Astrocyte of the cerebellum (primary cell): ENCODE data around the gene ALDH3B2.

Experiments used
- DNase-seq: peaks from one replicate; pipeline ENCODE4 v3.0.0-alpha.2; 2011; ENCODE audit warnings: low read depth
- H3K4me3 ChIP-seq: 2 replicates; pipeline ENCODE4 v1.5.1; 2011; ENCODE audit warnings: mild to moderate bottlenecking, low read depth, low read length, moderate library complexity
- in situ Hi-C: cut with HindIII; loops from 2 replicates; pipeline ENCODE4 v1.10.0; 2017; ENCODE audit warnings: low sequenced_read_pairs
- TF ChIP-seq, protein P1 (sequence below): IDR thresholded peaks from 2 replicates; pipeline ENCODE4 v1.5.1; 2012; ENCODE audit warnings: low read length, low read depth, moderate library complexity, mild to moderate bottlenecking; ENCODE audit errors: missing control alignments

ALDH3B2 gene

DNA sequence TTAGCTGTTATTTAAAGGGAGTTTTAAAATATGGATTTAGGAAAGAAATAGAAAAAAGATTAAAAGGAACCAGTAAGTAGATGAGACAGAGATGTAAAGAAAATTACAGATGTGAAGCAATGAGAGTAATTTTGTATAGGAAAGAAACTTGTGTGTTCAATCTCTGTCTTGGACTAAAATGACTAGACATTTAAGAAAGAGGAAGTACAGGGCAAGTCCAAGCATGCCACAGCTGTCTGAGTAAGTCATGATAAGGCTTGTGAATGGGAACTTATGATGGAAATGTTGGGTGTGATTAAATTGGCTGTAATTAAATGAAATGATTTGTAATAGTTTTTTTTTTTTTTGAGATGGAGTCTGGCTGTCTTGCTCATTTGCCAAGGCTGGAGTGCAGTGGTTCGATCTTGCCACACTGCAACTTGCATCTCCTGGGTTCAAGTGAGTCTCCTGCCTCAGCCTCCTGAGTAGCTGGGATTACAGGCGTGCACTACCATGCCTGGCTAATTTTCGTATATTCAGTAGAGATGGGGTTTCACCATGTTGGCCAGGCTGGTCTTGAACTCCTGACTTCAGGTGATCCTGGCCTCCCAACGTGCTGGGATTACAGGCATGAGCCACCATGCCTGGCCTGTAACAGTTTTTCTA is 18.0 kb downstream of the ALDH3B2 start:
- TF ChIP-seq, protein P1, sequence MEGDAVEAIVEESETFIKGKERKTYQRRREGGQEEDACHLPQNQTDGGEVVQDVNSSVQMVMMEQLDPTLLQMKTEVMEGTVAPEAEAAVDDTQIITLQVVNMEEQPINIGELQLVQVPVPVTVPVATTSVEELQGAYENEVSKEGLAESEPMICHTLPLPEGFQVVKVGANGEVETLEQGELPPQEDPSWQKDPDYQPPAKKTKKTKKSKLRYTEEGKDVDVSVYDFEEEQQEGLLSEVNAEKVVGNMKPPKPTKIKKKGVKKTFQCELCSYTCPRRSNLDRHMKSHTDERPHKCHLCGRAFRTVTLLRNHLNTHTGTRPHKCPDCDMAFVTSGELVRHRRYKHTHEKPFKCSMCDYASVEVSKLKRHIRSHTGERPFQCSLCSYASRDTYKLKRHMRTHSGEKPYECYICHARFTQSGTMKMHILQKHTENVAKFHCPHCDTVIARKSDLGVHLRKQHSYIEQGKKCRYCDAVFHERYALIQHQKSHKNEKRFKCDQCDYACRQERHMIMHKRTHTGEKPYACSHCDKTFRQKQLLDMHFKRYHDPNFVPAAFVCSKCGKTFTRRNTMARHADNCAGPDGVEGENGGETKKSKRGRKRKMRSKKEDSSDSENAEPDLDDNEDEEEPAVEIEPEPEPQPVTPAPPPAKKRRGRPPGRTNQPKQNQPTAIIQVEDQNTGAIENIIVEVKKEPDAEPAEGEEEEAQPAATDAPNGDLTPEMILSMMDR, result no peak
- in situ Hi-C loops, result no loop called here
- DNase-seq, result no peak
- H3K4me3 ChIP-seq, result no peak overlapping the region

- TF ChIP-seq, protein P1, result no peak
- no peak overlapping the region for H3K4me3 ChIP-seq
- in situ Hi-C loops, result no loop called here
- DNase-seq, result no peak
Measured at GRCh38 chr11:67654225-67654624, 20.2 kb downstream of the ALDH3B2 start.

DNA sequence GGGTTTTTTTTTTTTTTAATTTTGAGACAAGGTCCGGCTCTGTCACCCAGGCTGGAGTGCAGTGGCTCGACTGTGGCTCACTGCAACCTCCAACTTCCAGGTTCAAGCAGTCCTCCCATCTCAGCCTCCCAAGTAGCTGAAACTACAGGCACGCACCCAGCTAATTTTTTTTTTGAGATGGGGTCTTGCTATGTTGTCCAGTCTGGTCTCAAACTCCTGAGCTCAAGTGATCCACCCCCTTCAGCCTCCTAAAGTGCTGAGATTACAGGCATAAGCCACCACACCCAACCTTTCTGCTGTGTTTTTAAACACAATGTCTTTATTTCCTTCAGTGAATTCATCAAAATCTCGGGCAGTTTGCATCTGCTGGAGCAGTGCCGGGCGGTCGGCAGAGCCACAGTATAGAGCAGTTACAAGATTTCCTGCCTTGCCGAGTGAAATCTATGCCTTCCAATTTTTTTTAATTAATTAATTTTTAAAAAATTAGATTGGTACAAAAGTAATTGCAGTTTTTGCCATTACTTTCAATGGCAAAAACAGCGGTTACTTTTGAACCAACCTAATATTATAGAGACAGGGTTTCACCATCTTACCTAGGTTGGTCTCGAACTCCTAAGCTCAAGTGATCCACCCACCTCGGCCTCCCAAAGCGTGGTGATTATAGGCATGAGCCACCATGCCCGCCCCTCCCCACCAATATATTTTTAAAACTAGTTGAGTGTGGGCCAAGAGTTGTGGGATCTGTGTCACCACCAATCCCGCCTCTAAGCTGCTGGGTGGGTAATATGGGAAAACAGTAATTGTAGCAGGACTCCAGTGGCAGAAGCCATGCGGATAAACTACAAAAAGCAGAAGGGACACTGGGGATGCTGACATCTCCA is 21.2 kb downstream of the ALDH3B2 start:
- H3K4me3 ChIP-seq, result no peak overlapping the region
- no peak for DNase-seq
- TF ChIP-seq, protein P1, result no peak
- in situ Hi-C loops, result no loop called here

GRCh38 chr11:67651976-67652781 is 22.2 kb downstream of the ALDH3B2 start:
- no peak overlapping the region for H3K4me3 ChIP-seq
- TF ChIP-seq, protein P1, result no peak
- in situ Hi-C loops, result no loop called here
- DNase-seq, result no peak

DNA sequence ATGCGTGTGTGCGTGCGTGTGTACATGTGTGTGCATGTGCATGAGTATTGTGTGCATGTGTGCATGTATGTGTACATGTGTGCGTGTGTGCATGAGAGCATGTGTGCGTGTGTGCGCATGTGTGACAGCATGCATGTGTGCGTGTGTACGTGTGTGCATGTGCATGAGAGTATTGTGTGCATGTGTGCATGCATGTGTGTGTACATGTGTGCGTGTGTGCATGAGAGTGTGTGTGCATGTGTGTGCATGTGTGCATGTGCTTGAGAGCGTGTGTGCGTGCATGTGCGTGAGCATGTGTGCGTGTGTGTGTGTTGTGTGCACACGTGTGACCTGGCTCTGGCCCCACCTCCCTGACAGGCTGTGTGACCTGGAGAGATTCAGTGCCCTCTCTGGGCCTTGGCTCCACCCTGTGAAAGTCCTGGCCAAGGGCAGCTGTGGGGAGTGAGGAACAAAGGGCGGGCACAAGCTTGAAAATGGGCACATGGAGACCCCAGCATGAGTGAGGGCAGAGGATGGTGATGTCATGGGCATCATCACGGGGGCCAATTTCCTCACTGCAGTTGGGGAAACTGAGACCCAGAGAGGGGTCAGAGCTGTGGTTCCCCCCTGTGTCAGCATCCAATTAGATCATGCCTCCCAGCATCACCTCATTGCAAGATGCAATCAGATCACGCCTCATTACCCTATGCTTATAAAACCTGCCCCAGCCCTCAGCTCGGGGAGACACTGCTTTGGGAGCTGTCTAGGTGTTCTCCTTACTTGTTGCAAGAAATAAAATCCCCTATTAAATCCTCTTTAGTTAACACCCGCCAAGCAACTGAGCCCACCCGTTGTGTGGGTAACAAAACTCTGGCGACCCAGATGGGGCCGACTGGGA is 24.6 kb downstream of the ALDH3B2 start:
- no peak for DNase-seq
- in situ Hi-C loops, result no loop called here
- no peak overlapping the region for H3K4me3 ChIP-seq
- TF ChIP-seq, protein P1, result no peak
